Ascending aorta (tissue), 2 donors: Measurements from ENCODE around the gene VWF. TPM values are rescaled to one million over a fixed set of nuclear protein-coding genes. Genes with fewer than 3 reads are reported as not detected.

Experiments
- DNase-seq, 2 donors: peaks; one replicate each; pipeline ENCODE4 v3.0.0-alpha.2; 2019; ENCODE audit warnings: low spot score in 2 of 2
- H3K27ac ChIP-seq, 2 donors: fragments of 200-600 bp; sonication (generic); one replicate each; pipeline ENCODE4 v1.5.1; 2016 to 2017; ENCODE audit warnings: mild to moderate bottlenecking in 1 of 2
- H3K27me3 ChIP-seq: fragments of 200-600 bp; sonication (generic); one replicate; pipeline ENCODE4 v1.5.1; 2017
- H3K36me3 ChIP-seq, 2 donors: fragments of 200-600 bp; sonication (generic); one replicate each; pipeline ENCODE4 v1.5.1; 2016
- H3K4me1 ChIP-seq, 2 donors: fragments of 200-600 bp; sonication (generic); one replicate each; pipeline ENCODE4 v1.5.1; 2016 to 2017; ENCODE audit warnings: mild to moderate bottlenecking in 1 of 2
- H3K4me3 ChIP-seq, 2 donors: fragments of 200-600 bp; sonication (generic); one replicate each; pipeline ENCODE4 v1.5.1; 2016 to 2017; ENCODE audit warnings: mild to moderate bottlenecking in 1 of 2
- H3K9me3 ChIP-seq, 2 donors: fragments of 200-600 bp; sonication (generic); one replicate each; pipeline ENCODE4 v1.5.1; 2016
- CTCF ChIP-seq, 3 experiments: fragments of 200-600 bp in 2 of 3; fragments of 450-650 bp in 1 of 3; sonication (generic) in 2 of 3; IDR thresholded peaks; one replicate each; pipeline ENCODE4 v1.5.1; 2016 to 2019; ENCODE audit warnings: antibody characterized with exemption in 3 of 3, mild to moderate bottlenecking in 1 of 3, moderate library complexity in 1 of 3
- intact Hi-C: fragments of 100-400 bp; cut with DNase I; formaldehyde crosslinking; loops from one replicate; pipeline ENCODE4 v1.15.1; 2023
- total RNA-seq: library from RNA; depleted of rRNA; stranded (reverse); fragments of >200 nt; gene quantifications from one replicate; pipeline ENCODE4 v1.1.0, GENCODE V29; 2016

VWF gene
- total RNA-seq, 1 donor from 2014 or later = 1,026 TPM

DNA sequence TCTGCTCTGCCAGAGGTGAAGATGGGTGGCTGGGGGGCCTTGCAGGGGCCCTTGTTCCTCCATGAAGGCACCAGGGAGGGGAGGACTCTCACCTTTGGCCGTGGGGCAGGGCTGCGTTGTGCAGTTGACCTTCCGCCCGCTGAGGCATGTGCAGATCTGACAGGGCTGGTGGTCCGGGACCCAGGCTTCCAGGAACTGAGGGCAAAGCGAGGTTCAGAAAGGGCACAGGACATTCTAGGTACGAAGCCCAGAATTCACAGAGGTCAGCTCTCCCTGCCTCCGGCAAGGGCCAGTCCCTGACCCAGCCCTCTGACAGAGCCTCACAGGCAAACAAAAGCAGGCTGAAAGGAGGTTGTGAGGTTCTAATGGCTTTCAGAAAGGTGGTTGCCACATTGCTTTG is 139.0 kb downstream of the VWF start:
- Histone ChIP-seq H3K27ac (no peak overlapping the region), H3K36me3 (no peaks in the 10 kb centered on the region), H3K4me1 (no peaks in the 10 kb centered on the region), H3K9me3 (no peaks in the 10 kb centered on the region), H3K27me3 (no peaks in the 10 kb centered on the region), H3K4me3 (no peak overlapping the region)
- DNase-seq = no peak
- intact Hi-C loops = no loop called here
- TF ChIP-seq CTCF (IDR thresholded peaks at IDR 0.05) = no peak

DNA sequence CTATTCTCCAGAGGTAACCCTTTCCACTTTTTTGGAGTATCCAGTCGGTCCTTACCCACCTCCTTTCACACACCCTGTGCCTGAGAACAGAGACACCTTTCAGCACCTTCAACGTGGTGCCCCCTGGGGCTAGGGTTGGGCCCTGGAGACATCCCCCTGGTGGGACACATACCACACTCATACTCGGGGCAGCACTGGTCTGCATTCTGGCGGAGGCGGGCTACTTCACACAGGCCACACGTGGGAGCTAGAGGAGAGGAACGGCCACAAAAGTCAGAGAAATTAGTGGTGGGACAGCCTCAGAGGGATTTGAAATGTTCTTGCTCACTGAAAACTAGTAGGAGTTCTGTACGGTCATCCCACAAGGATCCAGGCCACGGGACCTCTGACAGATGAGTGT is 139.6 kb downstream of the VWF start:
- intact Hi-C loops = no loop called here
- no peak for TF ChIP-seq CTCF (IDR thresholded peaks at IDR 0.05)
- no peaks in the 10 kb centered on the region for H3K36me3 ChIP-seq

DNA sequence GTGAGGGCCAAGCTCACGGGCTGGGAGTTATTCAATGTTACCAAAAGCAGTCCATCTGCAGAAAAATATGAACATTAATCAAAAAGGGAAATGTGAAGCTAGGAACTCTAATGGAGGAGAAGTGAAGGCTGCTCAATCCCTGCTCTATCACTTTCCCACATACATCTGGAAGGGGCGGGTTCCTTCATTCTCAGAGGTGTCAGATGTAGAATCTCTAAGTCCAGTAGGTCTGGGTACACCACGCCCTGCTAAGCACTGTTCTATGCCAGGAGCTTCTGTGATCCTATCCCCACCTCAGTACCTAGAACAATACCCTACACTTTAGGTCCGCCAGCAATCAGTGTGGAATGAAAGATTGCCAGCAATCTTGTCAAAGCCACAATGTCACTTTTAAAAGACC is 142.4 kb downstream of the VWF start:
- H3K27ac ChIP-seq = no peak overlapping the region
- DNase-seq = no peak
- H3K4me1 ChIP-seq = no peaks in the 10 kb centered on the region
- no peak for TF ChIP-seq CTCF (IDR thresholded peaks at IDR 0.05)
- H3K4me3 ChIP-seq = no peak overlapping the region
- no peaks in the 10 kb centered on the region for H3K36me3 ChIP-seq
- intact Hi-C loops = no loop called here
- no peaks in the 10 kb centered on the region for H3K9me3 ChIP-seq
- no peaks in the 10 kb centered on the region for H3K27me3 ChIP-seq

More for the DNA sequence above, 139.6 kb downstream of the VWF start:
- H3K27ac ChIP-seq = no peak overlapping the region
- no peak overlapping the region for H3K4me3 ChIP-seq
- no peaks in the 10 kb centered on the region for H3K4me1 ChIP-seq
- H3K9me3 ChIP-seq = no peaks in the 10 kb centered on the region
- H3K27me3 ChIP-seq = no peaks in the 10 kb centered on the region
- DNase-seq = no peak

- intact Hi-C loops = no loop called here
- Histone ChIP-seq H3K27me3 (no peaks in the 10 kb centered on the region), H3K9me3 (no peaks in the 10 kb centered on the region), H3K4me1 (no peaks in the 10 kb centered on the region), H3K36me3 (no peaks in the 10 kb centered on the region), H3K27ac (no peak overlapping the region), H3K4me3 (no peak overlapping the region)
- no peak for DNase-seq
- no peak for TF ChIP-seq CTCF (IDR thresholded peaks at IDR 0.05)
These were observed 146.9 kb downstream of the VWF start for GRCh38 chr12:5977556-5977955.

DNA sequence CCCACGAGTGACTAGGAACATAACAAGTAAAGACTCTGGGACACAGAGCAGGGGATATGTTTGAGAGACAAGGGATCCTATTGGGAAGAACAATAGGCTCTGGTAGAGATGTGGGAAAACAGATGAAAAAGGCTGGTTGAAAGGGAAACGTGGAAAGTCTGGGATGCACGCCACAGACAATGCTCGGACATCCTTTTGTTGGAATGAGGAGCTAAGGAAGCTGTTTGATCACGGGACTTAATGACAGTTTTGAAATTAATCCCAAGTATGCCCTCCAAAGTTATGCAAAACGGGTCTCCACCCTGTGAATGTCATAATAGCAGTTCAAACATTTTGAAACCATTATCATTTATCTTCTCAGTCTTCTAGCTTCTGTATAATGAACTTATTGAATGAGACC is 147.8 kb downstream of the VWF start:
- DNase-seq = no peak
- Histone ChIP-seq H3K9me3 (no peaks in the 10 kb centered on the region), H3K36me3 (no peaks in the 10 kb centered on the region)

More for the DNA sequence above, 147.8 kb downstream of the VWF start:
- intact Hi-C loops = no loop called here
- H3K27ac ChIP-seq = no peak overlapping the region
- H3K27me3 ChIP-seq = no peaks in the 10 kb centered on the region
- no peak overlapping the region for H3K4me3 ChIP-seq
- H3K4me1 ChIP-seq = no peaks in the 10 kb centered on the region
- TF ChIP-seq CTCF (IDR thresholded peaks at IDR 0.05) = no peak
